Measurements from ENCODE around the gene MRE11.

Gene MRE11

DNA sequence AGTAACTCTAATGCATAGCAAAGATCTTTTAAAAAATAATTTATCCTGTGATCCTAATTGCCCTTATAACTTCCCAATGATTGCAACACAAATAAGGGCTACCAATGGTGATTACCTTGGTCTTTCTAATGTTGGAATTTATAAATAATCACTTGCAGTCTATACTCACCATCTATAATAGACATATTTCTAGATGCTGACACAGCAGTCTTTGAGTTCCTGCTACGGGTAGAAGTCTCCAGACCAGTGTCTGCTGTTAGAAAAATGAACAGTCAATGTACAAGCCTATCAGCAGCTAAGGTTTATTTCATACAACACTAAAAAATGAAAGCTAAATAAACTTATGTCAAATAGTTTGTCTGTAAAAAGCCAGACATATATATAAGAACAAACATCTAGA is 48.0 kb downstream of the MRE11 start:
- H3K4me1 ChIP-seq (ENCODE audit: control insufficient read depth, insufficient read depth, low read length, poor library complexity, severe bottlenecking): no peaks in the 10 kb centered on the region
- no peak overlapping the region for H3K4me3 ChIP-seq (ENCODE audit: insufficient read depth, low read depth, low read length, poor library complexity, severe bottlenecking)
- H3K27me3 ChIP-seq (replicated peaks; ENCODE audit: control insufficient read depth, insufficient read depth, low read length, poor library complexity, severe bottlenecking): no peaks in the 10 kb centered on the region
- H3K27ac ChIP-seq (ENCODE audit: insufficient read depth, low read length, poor library complexity, severe bottlenecking): no peak overlapping the region
- H3K36me3 ChIP-seq (ENCODE audit: control insufficient read depth, insufficient read depth, low read length): peaks cover 25% of the 10 kb centered on the region
- DNase-seq: no peak
- no peaks in the 10 kb centered on the region for H3K9me3 ChIP-seq (ENCODE audit: control insufficient read depth, low read length)

DNA sequence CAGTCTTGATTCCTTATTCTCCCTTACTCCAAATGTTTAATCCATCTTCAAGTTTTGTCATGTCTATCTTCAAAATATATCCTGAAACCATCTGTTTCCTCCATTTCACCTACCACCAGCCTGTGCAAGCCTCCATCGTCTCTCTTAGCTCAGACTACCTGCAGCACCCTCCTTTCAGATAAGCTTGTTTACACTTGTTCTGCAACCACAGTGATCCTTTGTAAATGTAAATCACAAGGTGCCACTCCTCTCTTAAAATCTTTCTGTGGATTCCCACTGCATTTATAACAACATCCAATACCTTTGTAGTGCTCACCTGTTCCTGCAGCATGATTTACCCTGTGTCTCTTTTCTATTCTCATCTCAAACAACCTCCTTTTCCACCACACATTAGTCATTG is 60.6 kb downstream of the MRE11 start:
- Histone ChIP-seq H3K9me3 (ENCODE audit: control insufficient read depth, low read length) (no peaks in the 10 kb centered on the region), H3K4me1 (ENCODE audit: control insufficient read depth, insufficient read depth, low read length, poor library complexity, severe bottlenecking) (no peaks in the 10 kb centered on the region), H3K27ac (ENCODE audit: insufficient read depth, low read length, poor library complexity, severe bottlenecking) (no peak overlapping the region), H3K27me3 (replicated peaks; ENCODE audit: control insufficient read depth, insufficient read depth, low read length, poor library complexity, severe bottlenecking) (no peaks in the 10 kb centered on the region), H3K4me3 (ENCODE audit: insufficient read depth, low read depth, low read length, poor library complexity, severe bottlenecking) (no peak overlapping the region), H3K36me3 (ENCODE audit: control insufficient read depth, insufficient read depth, low read length) (peaks cover 23% of the 10 kb centered on the region)
- no peak for DNase-seq

DNA sequence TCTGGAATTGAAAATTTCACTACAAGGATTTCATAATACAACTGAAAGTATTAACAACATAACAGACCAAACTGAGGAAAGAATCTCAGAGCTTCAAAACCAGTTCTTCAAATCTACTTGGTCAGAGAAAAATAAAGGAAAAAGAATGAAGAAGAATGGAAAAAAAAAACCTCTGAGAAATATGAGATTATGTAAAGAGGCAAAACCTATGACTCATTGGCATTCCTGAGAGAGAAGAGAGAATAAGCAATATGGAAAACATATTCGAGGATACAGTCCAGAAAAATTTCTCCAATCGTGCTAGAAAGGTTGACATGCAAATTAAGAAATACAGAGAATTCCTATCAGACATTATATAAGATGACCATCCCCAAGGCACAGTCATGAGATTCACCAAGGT is 69.0 kb downstream of the MRE11 start:
- peaks cover 15% of the 10 kb centered on the region for H3K36me3 ChIP-seq (ENCODE audit: control insufficient read depth, insufficient read depth, low read length)
- no peak overlapping the region for H3K27ac ChIP-seq (ENCODE audit: insufficient read depth, low read length, poor library complexity, severe bottlenecking)
- H3K4me3 ChIP-seq (ENCODE audit: insufficient read depth, low read depth, low read length, poor library complexity, severe bottlenecking): no peak overlapping the region
- no peaks in the 10 kb centered on the region for H3K27me3 ChIP-seq (replicated peaks; ENCODE audit: control insufficient read depth, insufficient read depth, low read length, poor library complexity, severe bottlenecking)
- no peaks in the 10 kb centered on the region for H3K9me3 ChIP-seq (ENCODE audit: control insufficient read depth, low read length)
- no peaks in the 10 kb centered on the region for H3K4me1 ChIP-seq (ENCODE audit: control insufficient read depth, insufficient read depth, low read length, poor library complexity, severe bottlenecking)
- no peak for DNase-seq

DNA sequence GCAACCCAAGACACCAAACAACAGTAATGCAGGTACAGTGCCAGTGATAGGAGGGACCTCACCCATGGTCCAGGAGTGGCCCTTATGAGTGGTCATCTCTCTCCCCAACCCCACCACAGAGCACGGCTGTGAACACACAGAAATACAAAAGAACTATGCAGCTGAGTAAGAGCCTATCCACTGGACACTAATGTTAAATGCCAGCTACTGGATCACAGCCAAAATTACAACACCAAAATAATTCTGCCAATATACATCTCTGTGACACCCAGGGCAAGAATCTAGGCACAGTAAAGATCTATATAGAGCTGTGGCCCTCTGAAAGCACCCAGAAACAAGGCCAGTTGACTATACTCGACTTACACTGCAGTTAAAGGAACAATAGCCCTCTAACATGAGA is 69.6 kb downstream of the MRE11 start:
- Histone ChIP-seq H3K4me3 (ENCODE audit: insufficient read depth, low read depth, low read length, poor library complexity, severe bottlenecking) (no peak overlapping the region), H3K36me3 (ENCODE audit: control insufficient read depth, insufficient read depth, low read length) (peaks cover 9% of the 10 kb centered on the region)

DNA sequence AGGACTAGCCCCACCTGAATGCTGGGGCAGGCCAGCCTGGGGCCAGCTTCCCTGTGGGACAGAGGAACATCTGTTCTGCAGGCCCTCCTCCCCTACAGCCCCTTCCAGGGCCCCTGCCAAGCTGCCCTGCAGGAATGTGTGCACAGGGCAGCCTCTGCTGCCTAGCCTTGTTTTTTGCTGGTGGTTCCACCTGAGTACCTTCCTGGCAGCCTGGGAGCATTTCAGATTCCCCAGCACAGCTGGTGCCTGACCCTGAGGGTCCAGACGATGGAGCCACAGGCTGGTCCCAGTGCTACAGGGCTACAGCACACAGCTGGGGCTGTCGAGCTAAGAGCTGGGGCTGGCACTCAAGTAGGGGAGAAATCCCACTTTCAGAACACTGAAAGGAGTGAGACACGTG is 70.1 kb downstream of the MRE11 start:
- no peaks in the 10 kb centered on the region for H3K9me3 ChIP-seq (ENCODE audit: control insufficient read depth, low read length)
- H3K4me1 ChIP-seq (ENCODE audit: control insufficient read depth, insufficient read depth, low read length, poor library complexity, severe bottlenecking): no peaks in the 10 kb centered on the region
- DNase-seq: no peak
- no peak overlapping the region for H3K4me3 ChIP-seq (ENCODE audit: insufficient read depth, low read depth, low read length, poor library complexity, severe bottlenecking)
- no peak overlapping the region for H3K27ac ChIP-seq (ENCODE audit: insufficient read depth, low read length, poor library complexity, severe bottlenecking)
- H3K36me3 ChIP-seq (ENCODE audit: control insufficient read depth, insufficient read depth, low read length): peaks cover 9% of the 10 kb centered on the region
- H3K27me3 ChIP-seq (replicated peaks; ENCODE audit: control insufficient read depth, insufficient read depth, low read length, poor library complexity, severe bottlenecking): no peaks in the 10 kb centered on the region

More for the DNA sequence above, 69.6 kb downstream of the MRE11 start:
- Histone ChIP-seq H3K27ac (ENCODE audit: insufficient read depth, low read length, poor library complexity, severe bottlenecking) (no peak overlapping the region), H3K9me3 (ENCODE audit: control insufficient read depth, low read length) (no peaks in the 10 kb centered on the region), H3K27me3 (replicated peaks; ENCODE audit: control insufficient read depth, insufficient read depth, low read length, poor library complexity, severe bottlenecking) (no peaks in the 10 kb centered on the region), H3K4me1 (ENCODE audit: control insufficient read depth, insufficient read depth, low read length, poor library complexity, severe bottlenecking) (no peaks in the 10 kb centered on the region)
- DNase-seq: no peak

DNA sequence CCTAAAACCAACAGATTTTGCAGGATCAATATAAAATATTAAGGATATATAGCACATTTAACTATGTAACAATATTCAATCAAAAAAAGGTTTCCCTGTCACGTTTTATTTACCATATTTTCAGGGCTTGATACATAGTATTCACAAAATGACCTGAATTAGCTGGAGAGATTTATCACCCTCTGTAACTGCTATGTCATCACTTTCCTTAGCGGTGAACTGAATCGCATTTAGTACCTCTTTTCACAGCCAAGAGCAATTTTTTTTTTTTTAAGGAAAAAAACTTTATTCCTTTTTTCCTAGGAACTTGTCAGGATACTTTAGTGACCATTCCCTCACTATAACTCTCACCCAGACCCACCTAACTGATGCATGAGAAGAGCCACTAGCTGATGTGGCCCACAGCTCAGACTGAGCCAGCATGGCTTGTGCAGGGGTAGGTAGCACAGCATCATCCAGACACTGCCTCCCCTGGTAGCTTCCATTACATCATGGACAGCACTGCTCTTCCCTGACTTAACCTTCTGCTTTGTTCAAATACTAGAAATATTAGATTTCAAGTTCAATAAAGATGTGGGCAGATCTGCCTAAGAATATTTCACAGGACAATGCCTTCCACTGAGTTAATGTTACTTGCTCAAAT is 75.4 kb downstream of the MRE11 start:
- Histone ChIP-seq H3K36me3 (ENCODE audit: control insufficient read depth, insufficient read depth, low read length) (no peaks in the 10 kb centered on the region), H3K27me3 (replicated peaks; ENCODE audit: control insufficient read depth, insufficient read depth, low read length, poor library complexity, severe bottlenecking) (no peaks in the 10 kb centered on the region), H3K27ac (ENCODE audit: insufficient read depth, low read length, poor library complexity, severe bottlenecking) (no peak overlapping the region), H3K9me3 (ENCODE audit: control insufficient read depth, low read length) (no peaks in the 10 kb centered on the region), H3K4me1 (ENCODE audit: control insufficient read depth, insufficient read depth, low read length, poor library complexity, severe bottlenecking) (no peaks in the 10 kb centered on the region), H3K4me3 (ENCODE audit: insufficient read depth, low read depth, low read length, poor library complexity, severe bottlenecking) (no peak overlapping the region)
- no peak for DNase-seq

DNA sequence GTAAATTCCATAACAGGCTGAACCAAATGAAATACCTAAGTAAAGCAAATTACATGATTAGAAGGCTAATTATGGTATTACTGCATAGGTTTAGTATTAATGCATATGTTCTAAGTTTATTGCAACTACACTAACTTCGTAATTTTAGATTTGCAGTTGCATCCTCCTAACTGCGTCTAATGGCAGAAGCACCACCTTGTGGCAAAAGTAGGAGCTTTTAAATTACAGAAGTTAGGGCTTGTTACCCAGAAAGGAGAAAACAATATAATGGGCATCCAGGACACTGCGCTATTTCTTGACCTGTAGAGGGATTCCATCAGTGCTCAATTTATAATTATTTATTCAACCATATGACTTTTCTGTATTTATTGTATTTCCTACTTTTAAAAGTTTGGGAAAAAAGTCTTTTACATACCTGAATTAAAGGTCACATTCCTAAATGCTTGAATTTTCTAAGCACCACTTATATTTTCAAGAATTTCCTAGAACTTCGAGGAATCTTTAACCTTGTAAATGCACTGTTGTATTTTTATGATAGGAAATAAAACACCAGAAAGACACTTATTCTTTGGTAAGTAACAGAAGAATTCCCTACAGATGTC is 76.2 kb downstream of the MRE11 start:
- DNase-seq: no peak
- H3K27me3 ChIP-seq (replicated peaks; ENCODE audit: control insufficient read depth, insufficient read depth, low read length, poor library complexity, severe bottlenecking): no peaks in the 10 kb centered on the region
- H3K36me3 ChIP-seq (ENCODE audit: control insufficient read depth, insufficient read depth, low read length): no peaks in the 10 kb centered on the region
- no peak overlapping the region for H3K4me3 ChIP-seq (ENCODE audit: insufficient read depth, low read depth, low read length, poor library complexity, severe bottlenecking)
- no peaks in the 10 kb centered on the region for H3K4me1 ChIP-seq (ENCODE audit: control insufficient read depth, insufficient read depth, low read length, poor library complexity, severe bottlenecking)
- no peak overlapping the region for H3K27ac ChIP-seq (ENCODE audit: insufficient read depth, low read length, poor library complexity, severe bottlenecking)
- H3K9me3 ChIP-seq (ENCODE audit: control insufficient read depth, low read length): no peaks in the 10 kb centered on the region

DNA sequence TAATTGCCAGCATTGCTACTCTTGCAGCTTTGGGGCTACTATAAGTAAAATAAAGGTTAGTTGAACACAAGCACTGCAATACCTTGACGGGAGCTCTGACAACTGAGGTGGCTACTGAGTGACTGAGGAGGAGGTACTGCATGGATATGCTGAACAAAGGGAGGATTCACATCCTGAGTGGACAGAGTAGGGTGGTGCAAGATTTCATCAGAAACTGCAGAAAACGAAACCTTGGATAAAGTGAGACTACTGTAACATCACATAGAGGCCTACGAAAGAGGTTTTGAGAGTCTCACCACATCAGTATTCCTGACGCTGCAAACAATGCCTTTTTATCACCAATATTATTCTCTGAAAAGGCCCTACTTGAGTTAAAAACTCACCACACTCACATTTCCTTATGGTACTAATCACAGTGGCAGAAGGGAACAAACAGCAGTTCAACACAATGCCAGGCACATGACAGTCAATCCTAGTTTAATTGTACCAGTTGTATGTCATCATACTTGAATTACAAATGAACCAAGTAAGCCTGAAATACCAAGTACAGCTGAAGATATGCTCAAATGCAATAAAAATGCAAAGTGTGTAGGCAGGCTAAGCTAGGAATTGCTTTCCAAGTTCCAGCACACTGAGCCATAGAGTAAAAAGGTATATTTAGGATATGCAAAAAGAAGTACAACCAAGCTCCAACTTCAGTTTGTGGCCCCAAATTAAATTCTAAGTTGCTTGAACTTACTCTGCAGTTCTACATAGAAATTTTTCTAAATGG is 88.4 kb downstream of the MRE11 start:
- DNase-seq: no peak
- H3K9me3 ChIP-seq (ENCODE audit: control insufficient read depth, low read length): no peaks in the 10 kb centered on the region
- H3K27me3 ChIP-seq (replicated peaks; ENCODE audit: control insufficient read depth, insufficient read depth, low read length, poor library complexity, severe bottlenecking): no peaks in the 10 kb centered on the region
- no peak overlapping the region for H3K4me3 ChIP-seq (ENCODE audit: insufficient read depth, low read depth, low read length, poor library complexity, severe bottlenecking)
- H3K36me3 ChIP-seq (ENCODE audit: control insufficient read depth, insufficient read depth, low read length): no peaks in the 10 kb centered on the region
- no peaks in the 10 kb centered on the region for H3K4me1 ChIP-seq (ENCODE audit: control insufficient read depth, insufficient read depth, low read length, poor library complexity, severe bottlenecking)
- H3K27ac ChIP-seq (ENCODE audit: insufficient read depth, low read length, poor library complexity, severe bottlenecking): no peak overlapping the region

DNA sequence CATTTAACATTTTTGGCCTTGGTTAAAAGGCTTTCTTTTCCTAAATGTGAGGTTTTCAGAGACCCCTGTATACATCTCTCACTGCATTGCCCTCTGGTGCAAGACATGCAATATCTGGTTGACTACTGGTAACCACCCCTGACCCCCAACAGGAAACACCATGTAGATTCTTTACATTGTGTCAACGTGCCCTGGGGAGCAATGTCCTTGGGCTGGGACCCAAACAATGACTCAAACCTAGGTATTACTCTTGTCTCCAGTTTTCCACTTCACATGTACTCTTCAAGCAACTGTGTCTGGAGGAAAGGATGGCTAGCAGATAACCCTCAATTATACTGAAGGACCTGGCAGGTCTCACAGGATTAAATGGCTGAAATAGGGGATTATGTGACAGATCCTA is 91.3 kb downstream of the MRE11 start:
- no peak for DNase-seq
- Histone ChIP-seq H3K36me3 (ENCODE audit: control insufficient read depth, insufficient read depth, low read length) (no peaks in the 10 kb centered on the region), H3K27ac (ENCODE audit: insufficient read depth, low read length, poor library complexity, severe bottlenecking) (no peak overlapping the region), H3K4me1 (ENCODE audit: control insufficient read depth, insufficient read depth, low read length, poor library complexity, severe bottlenecking) (no peaks in the 10 kb centered on the region), H3K4me3 (ENCODE audit: insufficient read depth, low read depth, low read length, poor library complexity, severe bottlenecking) (no peak overlapping the region), H3K27me3 (replicated peaks; ENCODE audit: control insufficient read depth, insufficient read depth, low read length, poor library complexity, severe bottlenecking) (no peaks in the 10 kb centered on the region), H3K9me3 (ENCODE audit: control insufficient read depth, low read length) (no peaks in the 10 kb centered on the region)

DNA sequence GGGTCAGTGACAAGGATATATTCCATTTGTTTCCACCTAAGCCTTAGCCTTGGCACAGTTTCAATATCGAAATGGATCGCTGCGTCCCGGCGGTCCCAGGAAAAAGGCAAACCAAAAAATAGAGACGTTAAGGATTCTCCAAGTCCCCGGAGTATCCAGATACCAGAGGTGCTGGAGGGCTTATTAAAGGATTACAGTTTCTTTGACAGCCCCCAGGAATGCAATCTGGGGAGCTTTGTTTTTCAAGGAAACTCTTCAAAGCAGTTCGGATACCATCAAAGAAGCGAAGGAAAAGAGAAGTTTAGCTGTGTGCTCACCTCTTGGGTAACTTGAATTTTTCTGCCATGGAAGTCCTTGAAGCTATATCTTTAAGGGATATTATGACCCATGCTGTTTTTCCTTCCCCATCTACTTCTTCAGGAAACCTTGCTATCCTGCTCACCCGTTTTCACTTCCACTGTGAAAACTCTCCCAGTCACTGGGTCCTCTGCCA is 91.8 kb downstream of the MRE11 start:
- no peaks in the 10 kb centered on the region for H3K4me1 ChIP-seq (ENCODE audit: control insufficient read depth, insufficient read depth, low read length, poor library complexity, severe bottlenecking)
- no peak overlapping the region for H3K4me3 ChIP-seq (ENCODE audit: insufficient read depth, low read depth, low read length, poor library complexity, severe bottlenecking)
- no peaks in the 10 kb centered on the region for H3K27me3 ChIP-seq (replicated peaks; ENCODE audit: control insufficient read depth, insufficient read depth, low read length, poor library complexity, severe bottlenecking)
- H3K9me3 ChIP-seq (ENCODE audit: control insufficient read depth, low read length): no peaks in the 10 kb centered on the region
- no peak for DNase-seq
- no peaks in the 10 kb centered on the region for H3K36me3 ChIP-seq (ENCODE audit: control insufficient read depth, insufficient read depth, low read length)
- H3K27ac ChIP-seq (ENCODE audit: insufficient read depth, low read length, poor library complexity, severe bottlenecking): no peak overlapping the region

Data from effector memory CD4-positive, alpha-beta T cell (primary cell).